HUES64 (cell line): ENCODE data around the gene CACNA1H.

Experiments
- H3K27ac ChIP-seq: 2 replicates; pipeline ENCODE4 v1.7.0; 2013; ENCODE audit warnings: low read depth, low read length, inconsistent platforms
- H3K27me3 ChIP-seq: 2 replicates; pipeline ENCODE4 v1.6.1; 2013; ENCODE audit warnings: mild to moderate bottlenecking, low read length; ENCODE audit not compliant: insufficient read depth
- H3K36me3 ChIP-seq: 2 replicates; pipeline ENCODE4 v1.6.1; 2013; ENCODE audit warnings: mild to moderate bottlenecking, low read length; ENCODE audit not compliant: insufficient read depth
- H3K4me1 ChIP-seq: 2 replicates; pipeline ENCODE4 v1.6.1; 2013; ENCODE audit warnings: mild to moderate bottlenecking, low read length, moderate library complexity; ENCODE audit not compliant: insufficient read depth
- H3K4me3 ChIP-seq: 2 replicates; pipeline ENCODE4 v1.5.1; 2013; ENCODE audit warnings: mild to moderate bottlenecking, low read length, moderate library complexity
- H3K9ac ChIP-seq: 2 replicates; pipeline ENCODE4 v1.6.1; 2013; ENCODE audit warnings: mild to moderate bottlenecking, low read depth, low read length
- H3K9me3 ChIP-seq: 2 replicates; pipeline ENCODE4 v1.6.1; 2013; ENCODE audit warnings: low read depth, low read length; ENCODE audit not compliant: insufficient read depth
- WGBS: fragments of 150-250, 120-280 bp; methylation state at CpG from one replicate; pipeline ENCODE4 v1.1.7; 2013; ENCODE audit warnings: missing lambda C conversion rate; 5-methylcytosine and 5-hydroxymethylcytosine counted together

CACNA1H gene

GRCh38 chr16:1132431-1132830 lies 20.5 kb upstream of the CACNA1H start:
- Histone ChIP-seq H3K4me3 (no peak overlapping the region), H3K36me3 (no peaks in the 10 kb centered on the region), H3K27ac (no peak overlapping the region), H3K9ac (no peak overlapping the region), H3K9me3 (no peaks in the 10 kb centered on the region), H3K4me1 (no peaks in the 10 kb centered on the region), H3K27me3 (no peaks in the 10 kb centered on the region)
- 89% methylated on average over 15 of the region's 15 CpGs for WGBS

- no peaks in the 10 kb centered on the region for H3K36me3 ChIP-seq
- no peak overlapping the region for H3K9ac ChIP-seq
- WGBS, result 93% methylated on average over 18 of the region's 18 CpGs
- no peaks in the 10 kb centered on the region for H3K9me3 ChIP-seq
- H3K27ac ChIP-seq, result no peak overlapping the region
- H3K27me3 ChIP-seq, result no peaks in the 10 kb centered on the region
- H3K4me3 ChIP-seq, result no peak overlapping the region
- H3K4me1 ChIP-seq, result no peaks in the 10 kb centered on the region
Observed at GRCh38 chr16:1133271-1133670, 19.6 kb upstream of the CACNA1H start.

- H3K9ac ChIP-seq, result no peak overlapping the region
- 88% methylated on average over 27 of the region's 30 CpGs for WGBS
- H3K9me3 ChIP-seq, result no peaks in the 10 kb centered on the region
- no peak overlapping the region for H3K27ac ChIP-seq
- H3K4me3 ChIP-seq, result no peak overlapping the region
- no peaks in the 10 kb centered on the region for H3K36me3 ChIP-seq
- H3K27me3 ChIP-seq, result no peaks in the 10 kb centered on the region
- no peaks in the 10 kb centered on the region for H3K4me1 ChIP-seq
Observed at GRCh38 chr16:1133810-1134520, 18.9 kb upstream of the CACNA1H start.

GRCh38 chr16:1134776-1135458 lies 18.0 kb upstream of the CACNA1H start:
- WGBS, result 93% methylated on average over 28 of the region's 30 CpGs
- no peaks in the 10 kb centered on the region for H3K4me1 ChIP-seq
- no peaks in the 10 kb centered on the region for H3K9me3 ChIP-seq
- no peak overlapping the region for H3K27ac ChIP-seq
- H3K36me3 ChIP-seq, result no peaks in the 10 kb centered on the region
- no peak overlapping the region for H3K9ac ChIP-seq
- no peaks in the 10 kb centered on the region for H3K27me3 ChIP-seq
- H3K4me3 ChIP-seq, result no peak overlapping the region

GRCh38 chr16:1135459-1135825 lies 17.5 kb upstream of the CACNA1H start:
- no peaks in the 10 kb centered on the region for H3K9me3 ChIP-seq
- H3K36me3 ChIP-seq, result no peaks in the 10 kb centered on the region
- no peak overlapping the region for H3K4me3 ChIP-seq
- no peaks in the 10 kb centered on the region for H3K27me3 ChIP-seq
- no peak overlapping the region for H3K27ac ChIP-seq
- H3K9ac ChIP-seq, result no peak overlapping the region
- no peaks in the 10 kb centered on the region for H3K4me1 ChIP-seq
- WGBS, result 100% methylated on average over 2 of the region's 3 CpGs

GRCh38 chr16:1137604-1138003 lies 15.3 kb upstream of the CACNA1H start:
- Histone ChIP-seq H3K27me3 (no peaks in the 10 kb centered on the region), H3K36me3 (no peaks in the 10 kb centered on the region), H3K9ac (no peak overlapping the region), H3K4me3 (no peak overlapping the region), H3K9me3 (no peaks in the 10 kb centered on the region), H3K4me1 (no peaks in the 10 kb centered on the region), H3K27ac (no peak overlapping the region)
- 90% methylated on average over 24 of the region's 24 CpGs for WGBS

GRCh38 chr16:1140582-1141162 lies 12.2 kb upstream of the CACNA1H start:
- Histone ChIP-seq H3K9me3 (no peaks in the 10 kb centered on the region), H3K4me1 (no peaks in the 10 kb centered on the region; the same call in 1 of the 2 replicates), H3K4me3 (no peak overlapping the region), H3K9ac (no peak overlapping the region), H3K27ac (no peak overlapping the region), H3K27me3 (no peaks in the 10 kb centered on the region), H3K36me3 (no peaks in the 10 kb centered on the region)
- 89% methylated on average over 23 of the region's 23 CpGs for WGBS

GRCh38 chr16:1141191-1141590 lies 11.7 kb upstream of the CACNA1H start:
- 93% methylated on average over 8 of the region's 8 CpGs for WGBS
- no peaks in the 10 kb centered on the region for H3K36me3 ChIP-seq
- no peaks in the 10 kb centered on the region for H3K9me3 ChIP-seq
- no peak overlapping the region for H3K27ac ChIP-seq
- no peaks in the 10 kb centered on the region; the same call in 1 of the 2 replicates for H3K4me1 ChIP-seq
- H3K9ac ChIP-seq, result no peak overlapping the region
- H3K27me3 ChIP-seq, result no peaks in the 10 kb centered on the region
- H3K4me3 ChIP-seq, result no peak overlapping the region

- H3K27me3 ChIP-seq, result no peaks in the 10 kb centered on the region
- no peak overlapping the region for H3K4me3 ChIP-seq
- no peak overlapping the region for H3K9ac ChIP-seq
- no peaks in the 10 kb centered on the region for H3K9me3 ChIP-seq
- H3K36me3 ChIP-seq, result no peaks in the 10 kb centered on the region
- WGBS, result 91% methylated on average over 8 of the region's 8 CpGs
- no peak overlapping the region for H3K27ac ChIP-seq
- no peaks in the 10 kb centered on the region; the same call in 1 of the 2 replicates for H3K4me1 ChIP-seq
Observed at GRCh38 chr16:1141716-1142115, 11.2 kb upstream of the CACNA1H start.

- Histone ChIP-seq H3K4me1 (no peaks in the 10 kb centered on the region; the same call in 1 of the 2 replicates), H3K36me3 (no peaks in the 10 kb centered on the region), H3K9me3 (0 out of 2 replicates have a peak, but pooled peaks cover 3% of the 10 kb centered on the region), H3K27ac (no peak overlapping the region), H3K4me3 (no peak overlapping the region), H3K9ac (no peak overlapping the region), H3K27me3 (no peaks in the 10 kb centered on the region)
- WGBS, result 84% methylated on average over 19 of the region's 19 CpGs
Observed at GRCh38 chr16:1142911-1143310, 10.0 kb upstream of the CACNA1H start.

GRCh38 chr16:1143761-1144450 lies 9.0 kb upstream of the CACNA1H start:
- Histone ChIP-seq H3K27me3 (no peaks in the 10 kb centered on the region), H3K9me3 (0 out of 2 replicates have a peak, but pooled peaks cover 3% of the 10 kb centered on the region), H3K4me3 (no peak overlapping the region), H3K36me3 (no peaks in the 10 kb centered on the region), H3K9ac (no peak overlapping the region), H3K4me1 (no peaks in the 10 kb centered on the region; the same call in 1 of the 2 replicates), H3K27ac (no peak overlapping the region)
- WGBS, result 92% methylated on average over 23 of the region's 23 CpGs
